Prostate gland (tissue), 2 donors: ENCODE measurements around the gene APPBP2. TPM values are rescaled to one million over a fixed set of nuclear protein-coding genes. Genes with fewer than 3 reads are reported as not detected.

ENCODE experiments used
- DNase-seq: peaks from one replicate; pipeline ENCODE4 v3.0.0-alpha.2; 2019; ENCODE audit warnings: low spot score
- H3K27ac ChIP-seq, 2 donors: fragments of 200-600 bp; sonication (generic); 2 replicates each; pipeline ENCODE4 v1.5.1; 2017 to 2019
- H3K27me3 ChIP-seq: fragments of 200-600 bp; sonication (generic); replicated peaks from 2 replicates; pipeline ENCODE4 v1.5.1; 2019; ENCODE audit not compliant: insufficient read depth
- H3K36me3 ChIP-seq, 2 donors: fragments of 200-600 bp; sonication (generic); 1 replicate in 1 of 2; 2 replicates in 1 of 2; pipeline versions ENCODE4 v1.5.1 to v1.8.1; 2017 to 2019
- H3K4me1 ChIP-seq: fragments of 200-600 bp; sonication (generic); replicated peaks from 2 replicates; pipeline ENCODE4 v1.5.1; 2019
- H3K4me3 ChIP-seq, 2 donors: fragments of 200-600 bp; sonication (generic); 2 replicates each; pipeline ENCODE4 v1.5.1; 2017 to 2019
- H3K9me3 ChIP-seq: fragments of 200-600 bp; sonication (generic); 2 replicates; pipeline ENCODE4 v1.5.1; 2017
- POLR2A ChIP-seq: fragments of 450-650 bp; IDR thresholded peaks from one replicate; pipeline ENCODE4 v1.6.1; 2016; ENCODE audit warnings: antibody characterized with exemption, mild to moderate bottlenecking
- POLR2AphosphoS5 ChIP-seq: sonication (generic); formaldehyde crosslinking; IDR thresholded peaks from one replicate; pipeline ENCODE4 v1.6.1; 2017; ENCODE audit warnings: antibody characterized with exemption
- WGBS: methylation state at CpG from one replicate; pipeline ENCODE4 v1.1.5; 2018; 5-methylcytosine and 5-hydroxymethylcytosine counted together
- intact Hi-C: fragments of 100-400 bp; cut with DNase I; formaldehyde crosslinking; loops from one replicate; pipeline ENCODE4 v1.14.2; 2022
- total RNA-seq, 2 donors: library from RNA; depleted of rRNA; stranded (reverse); fragments of >200 nt; gene quantifications; one replicate each; pipeline ENCODE4 v1.1.0, GENCODE V29; 2016
- TF ChIP-seq, protein P1 (sequence below), 4 experiments: fragments of 200-600 bp in 2 of 4; fragments of 450-650 bp in 2 of 4; sonication (generic) in 2 of 4; IDR thresholded peaks; 1 replicate in 3 of 4; 2 replicates in 1 of 4; pipeline ENCODE4 v1.5.1; 2016 to 2019; ENCODE audit warnings: antibody characterized with exemption in 4 of 4, mild to moderate bottlenecking in 2 of 4, moderate library complexity in 2 of 4

APPBP2 gene
- total RNA-seq, 2 donors from 2014 or later = 35.7 to 50.0 TPM

DNA sequence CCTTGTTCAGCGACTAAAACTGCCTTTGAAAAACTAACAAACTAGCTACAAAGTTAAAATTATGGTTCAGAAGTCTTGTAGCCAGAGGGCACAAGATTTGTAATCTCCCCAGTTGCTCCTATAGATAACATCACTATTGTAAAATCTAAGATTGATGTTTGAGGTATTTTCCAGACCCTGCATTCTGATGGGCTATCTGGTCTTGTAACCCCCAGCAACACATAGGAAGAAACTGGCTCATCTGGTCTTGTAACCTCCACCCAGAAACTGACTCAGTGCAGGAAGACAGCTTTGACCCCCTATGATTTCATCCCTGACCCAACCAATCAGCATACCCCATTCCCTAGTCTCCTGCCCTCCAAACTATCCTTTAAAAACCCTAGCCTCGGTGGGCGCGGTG, 116.0 kb downstream of the APPBP2 start:
- Histone ChIP-seq H3K36me3 (no peaks in the 10 kb centered on the region), H3K4me1 (no peaks in the 10 kb centered on the region), H3K27me3 (no peaks in the 10 kb centered on the region), H3K27ac (no peak overlapping the region), H3K9me3 (no peaks in the 10 kb centered on the region), H3K4me3 (no peak overlapping the region)
- intact Hi-C loops = no loop called here
- 86% methylated on average over 4 of the region's 4 CpGs for WGBS
- TF ChIP-seq POLR2A = no peak
- TF ChIP-seq POLR2AphosphoS5 = no peak
- TF ChIP-seq, protein P1, sequence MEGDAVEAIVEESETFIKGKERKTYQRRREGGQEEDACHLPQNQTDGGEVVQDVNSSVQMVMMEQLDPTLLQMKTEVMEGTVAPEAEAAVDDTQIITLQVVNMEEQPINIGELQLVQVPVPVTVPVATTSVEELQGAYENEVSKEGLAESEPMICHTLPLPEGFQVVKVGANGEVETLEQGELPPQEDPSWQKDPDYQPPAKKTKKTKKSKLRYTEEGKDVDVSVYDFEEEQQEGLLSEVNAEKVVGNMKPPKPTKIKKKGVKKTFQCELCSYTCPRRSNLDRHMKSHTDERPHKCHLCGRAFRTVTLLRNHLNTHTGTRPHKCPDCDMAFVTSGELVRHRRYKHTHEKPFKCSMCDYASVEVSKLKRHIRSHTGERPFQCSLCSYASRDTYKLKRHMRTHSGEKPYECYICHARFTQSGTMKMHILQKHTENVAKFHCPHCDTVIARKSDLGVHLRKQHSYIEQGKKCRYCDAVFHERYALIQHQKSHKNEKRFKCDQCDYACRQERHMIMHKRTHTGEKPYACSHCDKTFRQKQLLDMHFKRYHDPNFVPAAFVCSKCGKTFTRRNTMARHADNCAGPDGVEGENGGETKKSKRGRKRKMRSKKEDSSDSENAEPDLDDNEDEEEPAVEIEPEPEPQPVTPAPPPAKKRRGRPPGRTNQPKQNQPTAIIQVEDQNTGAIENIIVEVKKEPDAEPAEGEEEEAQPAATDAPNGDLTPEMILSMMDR (IDR thresholded peaks at IDR 0.05) = no peak
- no peak for DNase-seq

DNA sequence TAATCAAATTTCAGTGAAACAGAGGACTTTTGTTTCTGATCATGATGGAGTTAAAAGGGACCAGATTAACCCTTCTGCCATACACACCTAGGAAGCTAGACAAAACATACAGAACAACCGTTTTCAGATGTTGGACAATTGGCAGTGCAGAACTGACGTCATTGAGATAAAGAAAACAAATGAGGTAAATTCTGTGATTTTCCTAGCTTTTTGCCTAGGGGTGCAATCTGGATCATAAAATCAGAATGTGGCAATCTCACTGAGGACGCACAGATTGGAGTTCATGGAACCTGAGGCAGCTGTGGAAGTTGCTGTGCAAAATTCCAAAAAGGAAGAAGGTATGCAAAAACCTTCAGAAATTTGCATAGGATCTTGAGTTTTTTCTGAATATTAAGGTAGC, 119.2 kb downstream of the APPBP2 start:
- Histone ChIP-seq H3K36me3 (no peaks in the 10 kb centered on the region), H3K27ac (no peak overlapping the region), H3K4me3 (no peak overlapping the region), H3K9me3 (no peaks in the 10 kb centered on the region), H3K4me1 (no peaks in the 10 kb centered on the region), H3K27me3 (no peaks in the 10 kb centered on the region)
- intact Hi-C loops = no loop called here
- no peak for TF ChIP-seq POLR2A
- TF ChIP-seq POLR2AphosphoS5 = no peak
- TF ChIP-seq, protein P1 (IDR thresholded peaks at IDR 0.05) = no peak
- DNase-seq = no peak
- WGBS = 76% methylated on average over 3 of the region's 3 CpGs

DNA sequence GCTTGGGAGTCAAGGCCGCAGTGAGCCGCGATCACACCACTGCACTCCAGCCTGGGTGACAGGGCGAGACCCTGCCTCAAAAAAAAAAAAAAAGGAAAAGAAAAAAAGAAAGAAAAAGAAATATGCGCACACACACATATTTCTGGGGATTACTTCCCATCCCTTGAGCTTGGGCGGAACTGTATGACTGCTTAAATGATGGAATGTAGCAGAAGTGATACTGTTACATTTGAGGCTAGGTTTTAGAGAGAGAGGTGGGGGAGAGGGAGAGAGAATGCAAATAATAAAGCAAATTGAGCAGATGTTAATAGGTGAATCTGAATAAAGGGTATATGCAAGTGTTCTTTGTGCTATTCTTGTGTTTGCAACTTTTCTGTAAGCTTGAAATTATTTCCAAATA, 122.1 kb downstream of the APPBP2 start:
- Histone ChIP-seq H3K4me3 (no peak overlapping the region), H3K27ac (no peak overlapping the region), H3K4me1 (no peaks in the 10 kb centered on the region), H3K36me3 (no peaks in the 10 kb centered on the region), H3K27me3 (no peaks in the 10 kb centered on the region), H3K9me3 (no peaks in the 10 kb centered on the region)
- intact Hi-C loops = no loop called here
- no peak for DNase-seq
- TF ChIP-seq, protein P1 (IDR thresholded peaks at IDR 0.05) = no peak
- no peak for TF ChIP-seq POLR2AphosphoS5
- TF ChIP-seq POLR2A = no peak
- 88% methylated on average over 6 of the region's 6 CpGs for WGBS

DNA sequence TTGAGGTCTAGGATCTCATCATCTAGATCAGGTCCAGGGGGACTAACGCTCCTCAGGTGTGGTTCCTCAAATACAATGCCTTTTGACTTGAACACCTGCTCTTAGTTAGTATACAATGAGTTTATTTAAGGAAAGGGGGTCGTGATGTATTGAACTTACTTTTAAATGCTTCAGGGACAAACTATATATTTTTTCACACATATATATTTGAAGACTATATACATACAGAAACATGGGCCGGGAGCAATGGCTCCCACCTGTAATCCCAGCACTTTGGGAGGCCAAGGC, 122.6 kb downstream of the APPBP2 start:
- Histone ChIP-seq H3K27ac (no peak overlapping the region), H3K4me3 (no peak overlapping the region), H3K4me1 (no peaks in the 10 kb centered on the region), H3K9me3 (no peaks in the 10 kb centered on the region), H3K27me3 (no peaks in the 10 kb centered on the region), H3K36me3 (no peaks in the 10 kb centered on the region)
- no peak for TF ChIP-seq POLR2AphosphoS5
- TF ChIP-seq POLR2A = no peak
- TF ChIP-seq, protein P1 (IDR thresholded peaks at IDR 0.05) = no peak
- WGBS = 89% methylated on average over 3 of the region's 3 CpGs
- no peak for DNase-seq
- intact Hi-C loops = no loop called here

DNA sequence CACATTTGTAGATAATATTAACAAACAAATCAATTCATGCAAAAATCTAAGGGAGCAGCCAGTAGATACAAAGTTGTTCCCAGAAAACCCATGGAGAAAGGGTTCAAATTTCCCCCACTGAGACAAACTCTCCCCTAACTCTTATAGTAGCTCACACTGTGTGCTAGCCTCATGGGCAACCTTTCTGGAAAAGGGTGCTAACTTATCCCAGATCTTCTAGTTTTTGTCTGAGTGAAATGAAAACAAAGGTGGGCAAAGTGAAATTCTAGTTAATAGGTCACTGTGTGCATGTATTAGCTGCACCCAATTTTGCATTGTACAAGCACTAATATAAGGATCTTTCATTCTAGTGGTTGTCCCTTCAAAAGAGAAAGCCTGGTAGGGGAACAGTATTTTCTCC, 124.2 kb downstream of the APPBP2 start:
- no peak for DNase-seq

More for the DNA sequence above, 124.2 kb downstream of the APPBP2 start:
- no peaks in the 10 kb centered on the region for H3K4me1 ChIP-seq
- no peak overlapping the region for H3K27ac ChIP-seq
- H3K4me3 ChIP-seq = no peak overlapping the region
- H3K9me3 ChIP-seq = no peaks in the 10 kb centered on the region
- intact Hi-C loops = no loop called here
- H3K27me3 ChIP-seq = no peaks in the 10 kb centered on the region
- TF ChIP-seq POLR2A = no peak
- no peak for TF ChIP-seq POLR2AphosphoS5
- TF ChIP-seq, protein P1 (IDR thresholded peaks at IDR 0.05) = no peak
- H3K36me3 ChIP-seq = no peaks in the 10 kb centered on the region
